IPS DF 4.7 (cell line): ENCODE results near the gene IDH3A.

Experiments used
- DNase-seq: peaks from one replicate; pipeline ENCODE4 v3.0.0-alpha.2; 2013; ENCODE audit warnings: low spot score; ENCODE audit errors: extremely low read depth

IDH3A gene

GRCh38 chr15:78164010-78164409 lies 14.8 kb downstream of the IDH3A start:
- no peak for DNase-seq

- no peak for DNase-seq
Measured at GRCh38 chr15:78167227-78167888, 18.2 kb downstream of the IDH3A start.

GRCh38 chr15:78168608-78169007 lies 19.4 kb downstream of the IDH3A start:
- no peak for DNase-seq

GRCh38 chr15:78170848-78171773 lies 21.9 kb downstream of the IDH3A start:
- DNase-seq = no peak

GRCh38 chr15:78171864-78172472 lies 22.8 kb downstream of the IDH3A start:
- no peak for DNase-seq

GRCh38 chr15:78174401-78174800 lies 25.2 kb downstream of the IDH3A start:
- DNase-seq = no peak

- DNase-seq = no peak
Measured at GRCh38 chr15:78175330-78175729, 26.2 kb downstream of the IDH3A start.

- peak; percentile 30 for DNase-seq
Measured at GRCh38 chr15:78177447-78177873, 28.3 kb downstream of the IDH3A start.

GRCh38 chr15:78178064-78178463 lies 28.9 kb downstream of the IDH3A start:
- DNase-seq = no peak

GRCh38 chr15:78179286-78179840 lies 30.2 kb downstream of the IDH3A start:
- no peak for DNase-seq

- no peak for DNase-seq
Measured at GRCh38 chr15:78179906-78180305, 30.7 kb downstream of the IDH3A start.

GRCh38 chr15:78182336-78182700 lies 33.2 kb downstream of the IDH3A start:
- no peak for DNase-seq

GRCh38 chr15:78182821-78183220 lies 33.7 kb downstream of the IDH3A start:
- DNase-seq = no peak

- no peak for DNase-seq
Measured at GRCh38 chr15:78192826-78193594, 43.8 kb downstream of the IDH3A start.

- DNase-seq = no peak
Measured at GRCh38 chr15:78193731-78194567, 44.8 kb downstream of the IDH3A start.

GRCh38 chr15:78194568-78194925 lies 45.4 kb downstream of the IDH3A start:
- no peak for DNase-seq

- no peak for DNase-seq
Measured at GRCh38 chr15:78195735-78196201, 46.6 kb downstream of the IDH3A start.

- DNase-seq = no peak
Measured at GRCh38 chr15:78197632-78198031, 48.5 kb downstream of the IDH3A start.

GRCh38 chr15:78200276-78200930 lies 51.2 kb downstream of the IDH3A start:
- no peak for DNase-seq
